NCI-H748 treated with DMSO at 0.1 percent for 48 hours (cell line): ENCODE data around the gene KIAA1614.

ENCODE experiments used
- DNase-seq: peaks from one replicate; lab custom pipeline; 2025; lab: John Stamatoyannopoulos, UW

KIAA1614 gene

GRCh38 chr1:180908074-180908765 is 4.5 kb upstream of the KIAA1614 start:
- no peak for DNase-seq

- no peak for DNase-seq
Observed at GRCh38 chr1:180909005-180909414, 3.7 kb upstream of the KIAA1614 start.

- DNase-seq = no peak
Observed at GRCh38 chr1:180909462-180909976, 3.2 kb upstream of the KIAA1614 start.

- DNase-seq = no peak
Observed at GRCh38 chr1:180911640-180912191, 981 bp upstream of the KIAA1614 start.

- DNase-seq = no peak
Observed at GRCh38 chr1:180912211-180912800, 391 bp upstream of the KIAA1614 start.

- no peak for DNase-seq
Observed at GRCh38 chr1:180915426-180915965, 2.8 kb downstream of the KIAA1614 start.

- DNase-seq = no peak
Observed at GRCh38 chr1:180916012-180916770, 3.5 kb downstream of the KIAA1614 start.

- DNase-seq = no peak
Observed at GRCh38 chr1:180916771-180917170, 4.1 kb downstream of the KIAA1614 start.

- DNase-seq = no peak
Observed at GRCh38 chr1:180917306-180918065, 4.8 kb downstream of the KIAA1614 start.

- no peak for DNase-seq
Observed at GRCh38 chr1:180918519-180918918, 5.8 kb downstream of the KIAA1614 start.

GRCh38 chr1:180919183-180919700 is 6.5 kb downstream of the KIAA1614 start:
- no peak for DNase-seq

GRCh38 chr1:180920193-180920592 is 7.5 kb downstream of the KIAA1614 start:
- DNase-seq = no peak

- DNase-seq = no peak
Observed at GRCh38 chr1:180920702-180921101, 8.0 kb downstream of the KIAA1614 start.

GRCh38 chr1:180921386-180921785 is 8.7 kb downstream of the KIAA1614 start:
- no peak for DNase-seq

GRCh38 chr1:180921891-180922630 is 9.4 kb downstream of the KIAA1614 start:
- no peak for DNase-seq

GRCh38 chr1:180922631-180923015 is 9.9 kb downstream of the KIAA1614 start:
- no peak for DNase-seq

GRCh38 chr1:180923021-180923841 is 10.5 kb downstream of the KIAA1614 start:
- DNase-seq = no peak

- no peak for DNase-seq
Observed at GRCh38 chr1:180923887-180924286, 11.2 kb downstream of the KIAA1614 start.

GRCh38 chr1:180924939-180925338 is 12.2 kb downstream of the KIAA1614 start:
- no peak for DNase-seq
